Muscle of leg (tissue), 11 donors: Measurements from ENCODE around the gene BNIPL. TPM values are rescaled to one million over a fixed set of nuclear protein-coding genes. Genes with fewer than 3 reads are reported as not detected.
A peak's percentile ranks its signal among the peaks of the same experiment; 100 is the strongest.

Source experiments
- DNase-seq: peaks from one replicate; pipeline ENCODE4 v3.0.0; 2013
- H3K27ac ChIP-seq: one replicate; pipeline ENCODE4 v1.5.1; 2013; ENCODE audit warnings: mild to moderate bottlenecking, low read length, control low read depth
- H3K27me3 ChIP-seq: one replicate; pipeline ENCODE4 v1.6.1; 2013; ENCODE audit warnings: low read length; ENCODE audit not compliant: control insufficient read depth, insufficient read depth
- H3K36me3 ChIP-seq: one replicate; pipeline ENCODE4 v1.6.1; 2013; ENCODE audit warnings: low read length; ENCODE audit not compliant: control insufficient read depth, insufficient read depth
- H3K4me1 ChIP-seq: one replicate; pipeline ENCODE4 v1.6.1; 2013; ENCODE audit warnings: low read length; ENCODE audit not compliant: control insufficient read depth, insufficient read depth
- H3K4me3 ChIP-seq: one replicate; pipeline ENCODE4 v1.5.1; 2013; ENCODE audit warnings: low read length, control low read depth
- H3K9me3 ChIP-seq: replicated peaks from 2 replicates; pipeline ENCODE4 v1.6.1; 2013; ENCODE audit warnings: low read depth, low read length; ENCODE audit not compliant: control insufficient read depth
- WGBS: methylation state at CpG from one replicate; pipeline ENCODE4 v1.1.5; 2013; ENCODE audit warnings: missing lambda C conversion rate; ENCODE audit not compliant: insufficient coverage; 5-methylcytosine and 5-hydroxymethylcytosine counted together
- polyA plus RNA-seq, 8 donors: library from polyadenylated mRNA; unstranded; fragments of 120-200 nt; gene quantifications; one replicate each; pipeline versions ENCODE4 v1.2.1 to v1.2.3, GENCODE V29; 2013; ENCODE audit warnings: inconsistent platforms in 1 of 8, low replicate concordance in 1 of 8; ENCODE audit not compliant: insufficient read length in 8 of 8, insufficient read depth in 1 of 8
- total RNA-seq: library from RNA; stranded (reverse); fragments of 120-200 nt; gene quantifications from one replicate; pipeline ENCODE4 v1.2.4, GENCODE V29; 2013

BNIPL gene
- total and polyA plus RNA-seq, 9 donors, result 0.22 to 5.1 (median 0.61) TPM

DNA sequence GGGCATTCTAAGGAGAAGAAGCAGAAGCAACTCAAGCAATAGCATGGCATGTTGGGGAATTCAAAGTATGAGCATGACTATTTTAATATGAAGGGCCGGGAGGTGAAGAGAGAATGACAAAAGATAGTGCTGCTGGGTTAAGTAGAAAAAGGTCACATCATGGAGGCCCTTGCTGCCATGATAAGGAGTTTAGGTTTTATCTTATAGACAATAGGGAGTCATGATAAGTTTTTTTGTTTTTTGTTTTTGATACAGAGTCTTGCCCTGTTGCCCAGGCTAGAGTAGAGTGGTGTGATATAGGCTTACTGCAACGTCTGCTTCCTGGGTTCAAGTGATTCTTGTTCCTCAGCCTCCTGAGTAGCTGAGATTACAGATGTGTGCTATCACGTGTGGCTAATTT, 3.1 kb downstream of the BNIPL start:
- H3K27me3 ChIP-seq, result no peaks in the 10 kb centered on the region
- H3K27ac ChIP-seq, result no peak overlapping the region
- DNase-seq, result no peak
- peaks cover 18% of the 10 kb centered on the region for H3K36me3 ChIP-seq
- H3K9me3 ChIP-seq, result no peaks in the 10 kb centered on the region
- 100% methylated on average over 1 of the region's 3 CpGs for WGBS
- H3K4me3 ChIP-seq, result no peak overlapping the region
- H3K4me1 ChIP-seq, result no peaks in the 10 kb centered on the region

GRCh38 chr1:151043163-151043562, 6.8 kb downstream of the BNIPL start:
- Histone ChIP-seq H3K4me1 (peaks cover 4% of the 10 kb centered on the region), H3K36me3 (peaks cover 6% of the 10 kb centered on the region)
- no CpG with 5 or more reads among the region's 1 CpG for WGBS

GRCh38 chr1:151047591-151047924, 11.2 kb downstream of the BNIPL start, which contains the start of gene C1orf56:
Gene C1orf56, plus strand, starts transcription at chr1:151047751. Its CDS starts 97 bp downstream, at chr1:151047848.
- Histone ChIP-seq H3K9me3 (no peaks in the 10 kb centered on the region), H3K27me3 (no peaks in the 10 kb centered on the region), H3K36me3 (peaks cover 18% of the 10 kb centered on the region), H3K27ac (peak within 1 kb of the TSS; percentile 94), H3K4me1 (peaks cover 13% of the 10 kb centered on the region), H3K4me3 (peak within 1 kb of the TSS; percentile 92)
- peak; percentile 88 for DNase-seq
- under 1% methylated on average over 25 of the region's 29 CpGs for WGBS

More at GRCh38 chr1:151043163-151043562, 6.8 kb downstream of the BNIPL start:
- DNase-seq, result no peak
- Histone ChIP-seq H3K27me3 (no peaks in the 10 kb centered on the region), H3K9me3 (no peaks in the 10 kb centered on the region), H3K27ac (no peak overlapping the region), H3K4me3 (no peak overlapping the region)

DNA sequence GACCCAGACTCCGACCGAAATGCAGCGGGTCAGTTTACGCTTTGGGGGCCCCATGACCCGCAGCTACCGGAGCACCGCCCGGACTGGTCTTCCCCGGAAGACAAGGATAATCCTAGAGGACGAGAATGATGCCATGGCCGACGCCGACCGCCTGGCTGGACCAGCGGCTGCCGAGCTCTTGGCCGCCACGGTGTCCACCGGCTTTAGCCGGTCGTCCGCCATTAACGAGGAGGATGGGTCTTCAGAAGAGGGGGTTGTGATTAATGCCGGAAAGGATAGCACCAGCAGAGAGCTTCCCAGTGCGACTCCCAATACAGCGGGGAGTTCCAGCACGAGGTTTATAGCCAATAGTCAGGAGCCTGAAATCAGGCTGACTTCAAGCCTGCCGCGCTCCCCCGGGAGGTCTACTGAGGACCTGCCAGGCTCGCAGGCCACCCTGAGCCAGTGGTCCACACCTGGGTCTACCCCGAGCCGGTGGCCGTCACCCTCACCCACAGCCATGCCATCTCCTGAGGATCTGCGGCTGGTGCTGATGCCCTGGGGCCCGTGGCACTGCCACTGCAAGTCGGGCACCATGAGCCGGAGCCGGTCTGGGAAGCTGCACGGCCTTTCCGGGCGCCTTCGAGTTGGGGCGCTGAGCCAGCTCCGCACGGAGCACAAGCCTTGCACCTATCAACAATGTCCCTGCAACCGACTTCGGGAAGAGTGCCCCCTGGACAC, 11.7 kb downstream of the BNIPL start:
- peak; percentile 79 for DNase-seq
- H3K36me3 ChIP-seq, result peaks cover 24% of the 10 kb centered on the region
- H3K27me3 ChIP-seq, result no peaks in the 10 kb centered on the region
- peak overlapping the region; percentile 92 for H3K4me3 ChIP-seq
- H3K27ac ChIP-seq, result peak overlapping the region; percentile 94
- WGBS, result 0% methylated on average over 42 of the region's 48 CpGs
- no peaks in the 10 kb centered on the region for H3K9me3 ChIP-seq
- H3K4me1 ChIP-seq, result peaks cover 13% of the 10 kb centered on the region

GRCh38 chr1:151048645-151049032, 12.3 kb downstream of the BNIPL start:
- no CpG with 5 or more reads among the region's 3 CpGs for WGBS
- Histone ChIP-seq H3K4me1 (peaks cover 13% of the 10 kb centered on the region), H3K9me3 (no peaks in the 10 kb centered on the region), H3K27ac (peak overlapping the region; percentile 94), H3K27me3 (no peaks in the 10 kb centered on the region), H3K36me3 (peaks cover 24% of the 10 kb centered on the region), H3K4me3 (peak overlapping the region; percentile 92)
- no peak for DNase-seq

GRCh38 chr1:151049458-151049857, 13.1 kb downstream of the BNIPL start:
- H3K27ac ChIP-seq, result no peak overlapping the region
- DNase-seq, result no peak
- no peak overlapping the region for H3K4me3 ChIP-seq
- no peaks in the 10 kb centered on the region for H3K9me3 ChIP-seq
- 92% methylated on average over 3 of the region's 5 CpGs for WGBS
- peaks cover 31% of the 10 kb centered on the region for H3K36me3 ChIP-seq
- H3K4me1 ChIP-seq, result peaks cover 13% of the 10 kb centered on the region
- H3K27me3 ChIP-seq, result no peaks in the 10 kb centered on the region

GRCh38 chr1:151050051-151050688, 13.8 kb downstream of the BNIPL start:
- Histone ChIP-seq H3K27me3 (no peaks in the 10 kb centered on the region), H3K36me3 (peaks cover 38% of the 10 kb centered on the region), H3K4me3 (no peak overlapping the region), H3K4me1 (peaks cover 13% of the 10 kb centered on the region), H3K27ac (no peak overlapping the region), H3K9me3 (no peaks in the 10 kb centered on the region)
- DNase-seq, result no peak
- no CpG with 5 or more reads among the region's 2 CpGs for WGBS

GRCh38 chr1:151051356-151052009, 15.1 kb downstream of the BNIPL start:
- H3K27me3 ChIP-seq, result no peaks in the 10 kb centered on the region
- H3K9me3 ChIP-seq, result no peaks in the 10 kb centered on the region
- H3K27ac ChIP-seq, result no peak overlapping the region
- peaks cover 51% of the 10 kb centered on the region for H3K36me3 ChIP-seq
- no peak overlapping the region for H3K4me3 ChIP-seq
- no CpG with 5 or more reads among the region's 2 CpGs for WGBS
- peaks cover 23% of the 10 kb centered on the region for H3K4me1 ChIP-seq
- no peak for DNase-seq

DNA sequence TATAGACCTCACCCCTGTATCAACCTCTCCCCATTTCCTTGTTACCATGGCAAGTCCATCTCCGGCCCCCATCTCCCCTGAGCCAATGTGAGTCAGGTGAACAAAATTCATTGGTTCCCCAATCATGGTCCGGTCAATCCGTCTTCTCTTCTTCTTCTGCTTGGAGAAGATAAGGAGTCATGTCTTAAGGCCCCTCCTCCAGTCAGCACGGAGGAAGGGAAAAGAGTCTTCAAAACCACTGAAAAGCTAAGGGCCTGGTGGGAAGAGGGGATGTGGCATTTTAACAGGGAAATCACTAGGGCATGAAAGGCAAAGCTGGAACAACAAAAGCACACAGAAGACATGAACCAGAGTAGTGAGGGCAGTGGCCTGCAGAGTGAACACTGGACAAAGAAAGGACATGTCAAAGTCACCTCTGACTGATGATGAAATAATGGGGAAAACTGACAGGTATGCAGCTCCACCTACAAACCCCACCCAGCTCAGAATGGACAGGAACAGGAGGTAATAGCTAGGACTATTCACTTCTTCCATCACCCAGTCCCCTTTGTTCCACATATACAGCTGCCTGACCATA, 18.7 kb downstream of the BNIPL start:
- no peak overlapping the region for H3K27ac ChIP-seq
- H3K36me3 ChIP-seq, result peaks cover 56% of the 10 kb centered on the region
- no CpG with 5 or more reads among the region's 4 CpGs for WGBS
- no peaks in the 10 kb centered on the region for H3K9me3 ChIP-seq
- H3K4me1 ChIP-seq, result peaks cover 35% of the 10 kb centered on the region
- no peak for DNase-seq
- no peaks in the 10 kb centered on the region for H3K27me3 ChIP-seq
- no peak overlapping the region for H3K4me3 ChIP-seq

DNA sequence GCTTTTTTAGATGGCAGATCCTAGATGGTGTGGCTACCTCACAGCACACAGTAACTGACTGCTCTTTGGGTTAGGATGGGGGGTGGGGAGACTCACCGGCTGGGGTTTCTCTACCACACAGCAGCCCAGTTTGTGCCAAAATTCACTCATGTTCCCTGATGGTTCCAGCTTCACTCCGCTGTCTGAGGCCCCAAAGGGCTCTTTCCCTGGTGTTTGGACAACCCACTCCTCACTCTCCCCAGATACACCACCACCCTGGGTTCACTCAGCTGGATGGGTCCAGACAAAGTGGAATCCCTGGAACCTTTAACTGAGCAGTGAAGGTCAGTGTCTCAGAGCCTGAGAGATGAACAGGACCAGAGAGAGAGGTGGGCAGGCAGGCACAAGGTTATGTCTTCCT, 19.2 kb downstream of the BNIPL start:
- Histone ChIP-seq H3K4me1 (peaks cover 39% of the 10 kb centered on the region), H3K27me3 (no peaks in the 10 kb centered on the region), H3K4me3 (no peak overlapping the region), H3K36me3 (peaks cover 56% of the 10 kb centered on the region), H3K9me3 (no peaks in the 10 kb centered on the region), H3K27ac (no peak overlapping the region)
- WGBS, result no CpG with 5 or more reads among the region's 2 CpGs
- no peak for DNase-seq
